Limb (tissue), 2 donors: Measurements from ENCODE around the gene SEMA7A.
A peak's percentile ranks its signal among the peaks of the same experiment; 100 is the strongest.
"Not testable (repeated sequence)": the region's sequence is repeated elsewhere in the genome, so short reads cannot be mapped to it uniquely, and the experiment has no call there.

Source experiments
- DNase-seq, 2 donors: peaks; one replicate each; pipeline ENCODE4 v3.0.0-alpha.2; 2016; ENCODE audit errors: extremely low spot score in 2 of 2

SEMA7A gene

DNA sequence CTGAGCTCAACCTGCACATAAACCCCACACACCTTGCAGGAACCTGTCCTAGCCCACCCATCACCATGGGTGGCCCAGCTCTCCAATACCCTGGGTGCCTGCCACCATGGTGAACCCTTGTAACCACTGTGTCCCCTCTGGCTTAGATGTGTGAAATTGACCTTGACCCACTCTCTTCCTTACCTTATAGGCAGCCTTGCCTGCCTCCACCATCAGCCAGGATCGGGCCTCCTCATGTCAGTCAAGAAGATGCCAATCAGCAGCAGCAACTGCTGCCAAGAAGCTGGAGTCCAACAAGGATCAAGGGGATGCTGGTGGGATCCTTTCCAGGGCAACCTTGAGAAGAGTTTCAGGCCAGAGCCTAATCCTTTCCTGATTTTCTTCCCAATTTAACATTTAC, 57.5 kb downstream of the SEMA7A start:
- DNase-seq, result no peak

DNA sequence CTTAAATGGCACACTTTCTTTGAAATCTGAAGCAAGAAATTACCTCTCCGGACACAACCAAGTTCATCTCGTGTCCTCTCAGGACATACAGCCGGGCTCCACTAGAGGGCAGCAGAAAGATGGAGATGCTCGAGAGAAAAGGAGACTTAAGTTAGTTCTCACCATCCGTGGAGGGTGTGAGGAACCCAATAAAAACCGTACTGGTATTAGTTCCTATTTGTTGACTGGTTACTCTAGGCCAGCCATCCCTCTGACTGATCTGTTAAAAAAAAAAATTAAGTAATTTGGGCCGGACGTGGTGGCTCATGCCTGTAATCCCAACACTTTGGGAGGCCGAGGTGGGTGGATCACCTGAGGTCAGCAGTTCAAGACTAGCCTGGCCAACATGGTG, 58.5 kb downstream of the SEMA7A start:
- DNase-seq, result peak; percentile 68 to 84

- peak in 1 of 2 donors; percentile 29 for DNase-seq
Observed at GRCh38 chr15:74374648-74375302, 59.0 kb downstream of the SEMA7A start.

DNA sequence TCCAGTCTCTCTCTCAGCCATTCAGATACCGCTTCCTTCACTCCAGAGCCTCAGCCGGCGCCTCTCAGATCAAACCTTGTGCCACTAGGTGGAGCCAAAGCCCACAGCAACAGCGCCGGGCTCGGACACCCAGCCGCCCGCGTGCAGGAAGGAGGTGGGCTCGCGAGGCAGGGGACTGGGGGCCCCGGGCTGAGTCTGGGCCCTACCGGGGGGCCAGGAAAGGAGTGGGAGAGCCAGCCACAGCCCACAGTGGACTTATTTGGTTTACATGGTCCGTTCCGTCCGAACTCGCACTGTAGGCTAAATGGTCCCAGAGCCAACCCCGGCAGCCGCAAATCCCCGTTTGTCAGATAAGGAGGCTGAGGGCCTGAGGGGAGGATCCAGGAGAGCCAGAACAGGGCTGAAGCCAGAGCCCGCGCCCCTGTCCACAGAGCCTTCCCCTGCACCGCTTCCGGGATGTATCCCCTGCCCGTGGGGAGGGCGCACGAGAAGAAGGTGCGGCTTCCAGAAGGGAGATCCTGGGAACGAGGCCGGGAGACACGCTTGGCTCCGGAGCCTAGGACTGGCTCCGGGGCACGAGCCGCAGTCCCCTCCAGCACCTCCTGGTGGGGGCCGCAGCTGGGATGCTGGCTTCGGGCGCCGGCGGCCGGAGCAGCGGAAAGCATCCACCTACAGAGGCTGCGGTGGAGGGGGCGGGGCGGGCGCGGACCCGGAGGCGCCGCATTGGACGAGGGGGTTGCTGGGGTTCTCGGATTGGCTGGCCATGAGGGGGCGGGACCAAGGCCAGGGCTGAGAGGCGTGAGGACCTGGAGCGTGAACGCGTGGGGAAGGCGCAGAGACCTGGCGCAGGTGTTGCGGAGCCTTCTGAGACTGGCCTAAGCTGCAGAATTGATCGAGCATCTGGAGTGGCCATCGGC, 59.8 kb downstream of the SEMA7A start:
- DNase-seq, result peak; percentile 81 to 95

DNA sequence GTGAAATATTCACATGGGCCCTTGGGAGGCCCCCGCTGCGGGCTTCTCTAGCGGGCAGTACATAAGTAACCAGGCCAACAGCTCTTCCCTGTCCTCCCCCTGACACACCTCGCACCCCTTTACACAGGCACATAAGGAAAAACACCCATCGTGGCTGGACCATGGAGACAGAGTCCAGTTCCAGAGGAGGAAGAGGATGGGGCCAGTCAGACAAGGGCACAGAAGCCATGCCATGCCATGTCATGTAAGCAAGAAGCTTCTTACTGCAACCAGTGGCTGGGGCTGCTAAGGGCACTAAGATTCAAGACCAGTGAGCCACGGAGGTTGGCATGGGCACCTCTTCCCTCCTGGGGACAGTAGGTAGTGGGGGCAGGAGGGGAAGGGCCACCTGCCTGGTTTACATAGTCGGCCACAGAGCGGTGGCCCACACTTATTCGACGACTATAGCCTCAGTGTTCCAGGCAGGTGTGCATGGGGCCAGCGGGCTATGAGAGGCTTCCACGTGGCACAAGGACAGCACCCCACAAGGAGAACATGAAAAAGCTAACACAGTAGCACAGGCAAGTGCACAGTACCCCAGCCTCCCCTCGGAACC, 60.6 kb downstream of the SEMA7A start:
- DNase-seq, result no peak

DNA sequence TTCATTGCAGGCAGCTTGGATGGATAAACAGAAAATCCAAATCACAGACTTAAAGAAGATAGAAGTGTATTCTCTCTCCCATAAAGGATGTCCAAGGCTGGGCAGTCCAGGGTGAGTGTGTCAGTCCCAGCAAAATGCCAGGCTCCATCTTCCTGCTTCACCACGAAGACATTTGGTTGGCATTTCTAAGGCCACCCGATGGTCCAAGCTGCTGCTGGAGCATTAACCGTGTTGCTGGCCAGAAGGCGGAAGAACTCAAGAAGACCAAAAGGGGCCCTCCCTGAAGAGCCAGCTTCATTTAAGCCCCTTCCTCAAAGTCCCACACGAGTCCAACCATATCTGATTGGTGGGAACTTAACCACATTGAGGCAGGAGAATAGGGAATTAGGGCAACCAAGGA, 63.3 kb downstream of the SEMA7A start:
- DNase-seq, result no peak

DNA sequence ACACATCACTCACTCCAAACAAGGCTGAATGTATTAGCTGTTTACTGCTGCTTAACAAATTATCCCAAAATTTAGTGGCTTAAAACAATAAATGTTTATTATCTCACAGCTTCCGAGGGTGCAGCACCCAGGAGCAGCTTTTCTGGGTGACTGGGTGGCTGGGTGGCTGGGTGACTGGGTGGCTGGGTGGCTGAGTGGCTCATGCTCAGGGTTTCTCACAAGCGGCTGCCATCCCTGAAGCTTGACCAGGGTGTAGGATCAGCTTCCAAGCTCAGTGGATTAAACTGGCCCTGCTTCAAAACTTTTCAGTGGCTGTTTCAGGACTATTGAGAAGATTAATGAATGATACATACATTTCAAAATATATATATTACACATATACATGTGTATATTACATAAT, 64.0 kb downstream of the SEMA7A start:
- DNase-seq, result no peak

DNA sequence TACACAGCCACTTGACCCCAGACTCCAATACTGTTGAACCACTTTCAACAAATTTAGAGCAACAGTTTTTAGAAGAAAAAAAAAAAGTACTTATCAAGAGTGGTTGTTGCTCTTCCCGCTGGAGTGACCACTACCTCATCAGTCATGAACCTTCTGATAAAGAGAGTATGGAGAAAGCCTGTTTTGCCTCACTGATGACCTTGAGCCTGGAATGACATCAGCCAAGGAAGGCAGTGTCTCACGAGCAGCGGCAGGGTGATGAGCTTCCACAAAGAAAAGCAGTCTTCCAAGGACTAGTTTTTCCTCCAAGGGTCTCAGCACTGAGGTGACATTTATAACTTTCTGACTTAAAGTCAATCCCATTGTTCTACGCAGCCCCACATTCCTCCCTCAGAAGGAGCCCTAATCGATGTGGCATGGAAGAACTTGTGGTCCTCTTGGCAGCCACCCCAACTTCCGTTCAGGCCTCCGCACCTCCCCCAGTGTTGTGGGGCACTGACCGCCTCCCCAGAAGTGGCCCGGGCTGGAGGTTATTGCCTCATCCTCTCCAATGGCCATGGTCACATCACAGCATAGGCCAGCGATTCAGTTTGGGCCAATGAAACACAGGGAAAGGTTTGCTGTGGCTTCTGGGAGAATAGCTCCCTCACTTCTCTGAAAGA, 64.5 kb downstream of the SEMA7A start:
- no peak for DNase-seq

- no peak for DNase-seq
Observed at GRCh38 chr15:74368121-74368520, 65.6 kb downstream of the SEMA7A start.

DNA sequence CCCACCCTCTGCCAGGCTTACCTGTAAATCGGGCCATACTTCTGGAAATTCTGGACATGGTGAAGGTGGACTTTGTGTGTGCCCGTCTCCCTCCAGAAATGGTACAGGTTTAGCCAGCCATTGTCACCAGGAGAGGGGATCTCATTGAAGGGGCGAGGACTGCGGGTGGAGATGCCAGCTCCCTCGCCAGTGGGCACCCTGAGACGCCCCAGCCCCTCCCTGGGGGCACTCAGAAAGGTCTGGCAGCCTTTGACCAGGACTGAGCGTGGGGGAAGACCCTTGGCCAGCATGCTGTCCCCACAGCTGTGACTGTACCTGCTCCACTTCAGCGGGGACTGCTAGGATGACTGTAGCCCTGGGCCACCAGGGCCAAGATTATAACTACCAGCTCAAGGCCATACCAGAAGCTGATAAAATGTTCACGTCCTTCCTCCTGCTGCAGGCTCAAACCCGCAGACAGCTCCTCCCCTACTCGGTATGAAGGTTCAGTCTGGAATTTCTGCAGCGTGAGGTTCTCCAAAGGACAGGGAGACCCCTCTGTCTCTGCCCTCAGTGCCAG, 66.4 kb downstream of the SEMA7A start, which contains the start of gene CYP11A1:
TSS of gene CYP11A1 (minus strand) at position 351 of the 559 bp plus-strand sequence. CDS start at position 290, 61 bp downstream.
- DNase-seq, result no peak

DNA sequence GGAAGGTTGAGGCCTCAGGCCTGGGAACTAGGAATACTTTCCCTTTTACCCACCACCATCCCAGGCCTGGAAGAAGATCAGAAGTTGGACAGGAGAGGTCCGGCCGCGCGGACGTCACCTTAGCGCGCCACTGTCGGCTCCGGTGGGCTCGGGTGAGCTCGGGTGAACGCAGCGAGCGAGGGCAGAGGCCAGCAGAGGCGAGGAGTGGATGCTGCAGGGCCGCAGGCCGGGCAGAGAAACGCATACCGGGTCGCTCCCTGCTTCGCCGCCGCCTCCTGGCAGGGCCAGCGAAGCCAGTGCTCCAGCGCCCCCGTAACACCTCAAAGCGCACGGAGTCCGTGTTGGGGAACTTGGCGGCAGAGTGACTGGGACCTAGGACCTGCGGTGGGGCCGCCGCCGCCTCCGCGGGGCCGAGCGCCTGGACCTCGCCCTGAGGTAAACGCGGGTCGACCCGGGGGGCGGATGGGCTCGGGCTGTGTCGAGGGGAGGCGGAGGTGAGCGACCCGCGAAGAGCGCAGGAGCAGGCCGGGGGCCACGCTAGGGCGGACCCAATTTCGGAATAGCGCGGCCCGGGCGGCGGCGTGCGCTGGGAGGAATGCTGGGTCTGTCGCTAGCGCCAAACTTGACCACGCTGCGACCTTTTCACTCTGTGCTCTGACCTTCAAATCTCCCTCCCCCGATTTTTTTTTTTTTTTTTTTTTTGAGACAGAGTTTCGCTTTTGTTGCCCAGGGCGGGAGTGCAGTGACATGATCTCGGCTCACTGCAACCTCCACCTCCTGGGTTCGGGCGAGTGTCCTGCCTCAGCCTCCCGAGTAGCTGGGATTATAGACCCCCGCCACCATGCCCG, 67.9 kb downstream of the SEMA7A start:
- peak; percentile 25 to 80 for DNase-seq

GRCh38 chr15:74364936-74365597, 68.7 kb downstream of the SEMA7A start:
- no peak for DNase-seq

DNA sequence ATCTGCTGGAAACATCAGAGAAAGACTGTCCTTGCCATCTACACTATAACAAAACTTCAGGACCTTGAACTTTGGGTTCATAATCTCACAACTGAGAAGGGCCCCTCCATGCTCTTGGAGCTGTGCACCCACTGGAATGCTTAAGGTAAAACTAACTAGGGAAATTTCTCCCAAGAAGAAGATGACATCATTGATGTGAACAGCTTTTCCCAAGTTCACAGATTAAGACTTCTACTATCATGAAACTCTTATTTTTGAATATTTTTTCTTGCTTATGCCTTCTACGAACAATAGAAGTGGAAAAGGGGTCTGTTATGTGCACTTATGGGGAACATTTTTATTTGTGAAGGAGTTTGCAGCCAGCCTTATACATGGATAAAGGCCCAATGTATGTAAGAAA, 71.3 kb downstream of the SEMA7A start:
- no peak for DNase-seq

- not testable (repeated sequence) for DNase-seq
Observed at GRCh38 chr15:74360855-74361254, 72.9 kb downstream of the SEMA7A start.

DNA sequence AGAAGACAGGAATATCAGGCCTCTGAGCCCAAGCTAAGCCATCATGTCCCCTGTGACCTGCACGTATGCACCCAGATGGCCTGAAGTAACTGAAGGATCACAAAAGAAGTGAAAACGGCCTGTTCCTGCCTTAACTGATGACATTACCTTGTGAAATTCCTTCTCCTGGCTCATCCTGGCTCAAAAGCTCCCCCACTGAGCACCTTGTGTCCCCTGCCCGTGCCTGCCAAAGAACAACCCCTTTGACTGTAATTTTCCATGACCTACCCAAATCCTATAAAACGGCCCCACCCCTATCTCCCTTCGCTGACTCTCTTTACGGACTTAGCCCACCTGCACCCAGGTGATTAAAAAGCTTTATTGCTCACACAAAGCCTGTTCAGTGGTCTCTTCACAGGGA, 74.4 kb downstream of the SEMA7A start:
- DNase-seq, result not testable (repeated sequence)
